Measurements from ENCODE around the gene HIVEP3.

Gene HIVEP3

GRCh38 chr1:41576620-41577019 lies 342.1 kb downstream of the HIVEP3 start:
- TF ChIP-seq, protein P1, sequence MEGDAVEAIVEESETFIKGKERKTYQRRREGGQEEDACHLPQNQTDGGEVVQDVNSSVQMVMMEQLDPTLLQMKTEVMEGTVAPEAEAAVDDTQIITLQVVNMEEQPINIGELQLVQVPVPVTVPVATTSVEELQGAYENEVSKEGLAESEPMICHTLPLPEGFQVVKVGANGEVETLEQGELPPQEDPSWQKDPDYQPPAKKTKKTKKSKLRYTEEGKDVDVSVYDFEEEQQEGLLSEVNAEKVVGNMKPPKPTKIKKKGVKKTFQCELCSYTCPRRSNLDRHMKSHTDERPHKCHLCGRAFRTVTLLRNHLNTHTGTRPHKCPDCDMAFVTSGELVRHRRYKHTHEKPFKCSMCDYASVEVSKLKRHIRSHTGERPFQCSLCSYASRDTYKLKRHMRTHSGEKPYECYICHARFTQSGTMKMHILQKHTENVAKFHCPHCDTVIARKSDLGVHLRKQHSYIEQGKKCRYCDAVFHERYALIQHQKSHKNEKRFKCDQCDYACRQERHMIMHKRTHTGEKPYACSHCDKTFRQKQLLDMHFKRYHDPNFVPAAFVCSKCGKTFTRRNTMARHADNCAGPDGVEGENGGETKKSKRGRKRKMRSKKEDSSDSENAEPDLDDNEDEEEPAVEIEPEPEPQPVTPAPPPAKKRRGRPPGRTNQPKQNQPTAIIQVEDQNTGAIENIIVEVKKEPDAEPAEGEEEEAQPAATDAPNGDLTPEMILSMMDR (conservative IDR thresholded peaks at IDR 0.05; ENCODE audit: low read length) = no peak
- no peak overlapping the region for H3K4me3 ChIP-seq (ENCODE audit: low read length)
- DNase-seq (ENCODE audit: low read depth) = peak; percentile 33

DNA sequence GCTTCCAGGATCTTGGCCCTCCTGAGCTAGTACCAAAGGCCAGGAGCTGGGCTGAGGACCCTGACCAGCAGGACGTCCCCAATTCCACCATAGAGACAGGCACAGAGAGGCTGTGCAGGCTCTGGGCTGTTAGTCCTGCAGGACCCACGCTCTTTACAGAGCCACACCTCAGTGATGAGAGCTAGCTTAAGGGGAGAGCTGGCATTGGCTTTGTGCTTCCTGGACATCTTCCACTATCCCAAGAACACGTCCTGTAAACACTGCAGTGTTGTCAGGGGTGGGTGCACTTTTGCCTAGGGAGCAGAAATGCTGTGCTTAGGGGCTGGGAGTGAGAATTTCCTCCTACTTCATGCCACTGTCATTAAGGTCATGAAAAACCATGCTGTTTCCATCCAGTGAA lies 342.5 kb downstream of the HIVEP3 start:
- H3K4me3 ChIP-seq (ENCODE audit: low read length) = no peak overlapping the region
- TF ChIP-seq, protein P1 (conservative IDR thresholded peaks at IDR 0.05; ENCODE audit: low read length) = no peak
- DNase-seq (ENCODE audit: low read depth) = no peak

- H3K4me3 ChIP-seq (ENCODE audit: low read length) = no peak overlapping the region
- DNase-seq (ENCODE audit: low read depth) = no peak
- TF ChIP-seq, protein P1 (conservative IDR thresholded peaks at IDR 0.05; ENCODE audit: low read length) = no peak
Observed at GRCh38 chr1:41574842-41575241, 343.9 kb downstream of the HIVEP3 start.

- TF ChIP-seq, protein P1 (conservative IDR thresholded peaks at IDR 0.05; ENCODE audit: low read length) = peak; percentile 98
- DNase-seq (ENCODE audit: low read depth) = peak; percentile 80
- H3K4me3 ChIP-seq (ENCODE audit: low read length) = no peak overlapping the region
Observed at GRCh38 chr1:41573785-41574713, 344.7 kb downstream of the HIVEP3 start.

DNA sequence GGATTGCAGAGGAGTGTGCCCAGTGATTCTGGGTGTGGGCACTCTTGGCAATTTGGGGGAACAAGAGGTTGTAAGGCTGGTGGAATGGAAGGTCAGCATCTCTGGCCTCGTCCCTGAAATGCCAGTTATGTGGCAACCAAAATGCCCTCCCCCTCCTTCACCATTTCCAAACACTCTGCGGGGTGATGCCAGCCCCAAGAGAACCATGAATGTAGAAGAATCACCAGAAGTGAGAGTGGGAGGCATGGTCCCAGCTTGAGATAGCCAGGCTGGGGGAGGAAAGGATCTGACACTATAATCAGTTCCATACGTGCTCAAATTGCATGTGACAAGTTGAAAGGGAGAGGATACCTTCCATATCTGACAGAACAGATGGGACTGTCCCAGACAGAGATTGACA lies 345.5 kb downstream of the HIVEP3 start:
- DNase-seq (ENCODE audit: low read depth) = no peak
- TF ChIP-seq, protein P1 (conservative IDR thresholded peaks at IDR 0.05; ENCODE audit: low read length) = no peak
- H3K4me3 ChIP-seq (ENCODE audit: low read length) = no peak overlapping the region

DNA sequence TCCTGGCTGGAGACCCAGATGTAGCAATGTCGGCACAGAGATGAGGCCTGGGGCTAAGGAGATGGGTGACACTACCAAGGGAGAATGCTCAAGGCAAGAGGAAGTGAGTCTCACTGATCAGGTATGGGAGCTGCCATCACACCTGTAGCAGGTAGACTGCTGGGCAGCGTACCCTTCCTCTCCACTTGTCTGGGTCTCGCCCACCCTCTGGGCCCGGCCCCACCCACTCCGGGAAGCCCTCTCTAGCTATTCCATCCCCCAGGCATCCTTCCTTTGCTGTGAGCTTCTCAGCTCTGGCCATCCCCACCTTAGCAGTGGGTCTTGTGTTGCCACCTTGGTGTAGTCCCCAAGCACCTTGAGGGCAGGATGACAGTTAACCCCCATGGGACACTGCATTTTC lies 346.5 kb downstream of the HIVEP3 start:
- TF ChIP-seq, protein P1 (conservative IDR thresholded peaks at IDR 0.05; ENCODE audit: low read length) = no peak
- DNase-seq (ENCODE audit: low read depth) = no peak
- H3K4me3 ChIP-seq (ENCODE audit: low read length) = no peak overlapping the region

DNA sequence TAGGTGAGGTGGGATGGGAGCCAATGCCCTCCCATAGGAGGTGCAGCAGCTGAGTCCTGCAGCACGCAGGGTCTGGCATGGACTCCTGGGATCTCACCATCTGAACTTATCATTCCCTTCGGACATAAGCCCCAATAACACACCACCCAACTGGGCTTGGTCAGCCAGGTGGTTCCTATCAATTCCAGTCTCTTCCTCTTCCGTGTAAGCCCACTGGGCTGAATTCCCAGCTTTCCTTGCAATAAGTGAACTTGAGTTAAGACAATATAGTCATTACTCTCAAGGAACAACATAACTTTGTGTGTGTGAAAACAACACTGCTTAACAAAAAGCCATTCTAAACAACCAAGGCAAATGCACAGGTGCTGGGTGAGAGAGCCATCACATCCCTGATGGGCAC lies 347.7 kb downstream of the HIVEP3 start:
- TF ChIP-seq, protein P1 (conservative IDR thresholded peaks at IDR 0.05; ENCODE audit: low read length) = no peak
- DNase-seq (ENCODE audit: low read depth) = no peak
- no peak overlapping the region for H3K4me3 ChIP-seq (ENCODE audit: low read length)

Measured in AG10803 (cell line).